ENCODE results near the gene LRRC4. TPM values are rescaled to one million over a fixed set of nuclear protein-coding genes. Genes with fewer than 3 reads are reported as not detected.
A peak's percentile ranks its signal among the peaks of the same experiment; 100 is the strongest.

The LRRC4 gene
- total and polyA plus RNA-seq, 8 donors = 0.45 to 61.8 (median 1.1) TPM; not detected in 1

- H3K4me3 ChIP-seq = no peak overlapping the region
- H3K4me1 ChIP-seq = peaks cover 9 to 41% (median 30%) of the 10 kb centered on the region in 4 donors
- H3K36me3 ChIP-seq = peaks cover 0 to 13% (median 2%) of the 10 kb centered on the region in 4 donors
- no peaks in the 10 kb centered on the region for H3K9me3 ChIP-seq
- no peak for DNase-seq
- no peaks in the 10 kb centered on the region for H3K27me3 ChIP-seq
- intact Hi-C loops (cut with DNase I; ENCODE audit: low total_unique reads) = no loop called here
- WGBS, 5 donors = 56 to 83% (median 75%) methylated on average over 6 of the region's 6 CpGs
- H3K27ac ChIP-seq = no peak overlapping the region
- TF ChIP-seq POLR2A (IDR thresholded peaks at IDR 0.05) (no peak), CTCF (IDR thresholded peaks at IDR 0.05) (no peak), EP300 (IDR thresholded peaks at IDR 0.05) (no peak), POLR2AphosphoS5 (IDR thresholded peaks at IDR 0.05) (no peak)
These were observed 26.6 kb downstream of the LRRC4 start for GRCh38 chr7:128004623-128005022.

- TF ChIP-seq POLR2AphosphoS5 (IDR thresholded peaks at IDR 0.05) (no peak), CTCF (IDR thresholded peaks at IDR 0.05) (no peak)
- Histone ChIP-seq H3K9me3 (no peaks in the 10 kb centered on the region), H3K27ac (no peak overlapping the region), H3K36me3 (peaks cover 0 to 14% (median 2%) of the 10 kb centered on the region in 4 donors), H3K27me3 (no peaks in the 10 kb centered on the region), H3K4me1 (peaks cover 9 to 39% (median 30%) of the 10 kb centered on the region in 4 donors), H3K4me3 (no peak overlapping the region)
- intact Hi-C loops (cut with DNase I; ENCODE audit: low total_unique reads) = no loop called here
- no peak for DNase-seq
- WGBS, 5 donors = 52 to 75% (median 67%) methylated on average over 2 of the region's 2 CpGs
These were observed 27.4 kb downstream of the LRRC4 start for GRCh38 chr7:128003787-128004186.

GRCh38 chr7:128003167-128003566, 28.1 kb downstream of the LRRC4 start:
- intact Hi-C loops (cut with DNase I; ENCODE audit: low total_unique reads) = no loop called here
- Histone ChIP-seq H3K4me3 (no peak overlapping the region), H3K27ac (no peak overlapping the region), H3K36me3 (peaks cover 0 to 18% (median 2%) of the 10 kb centered on the region in 4 donors), H3K9me3 (no peaks in the 10 kb centered on the region), H3K27me3 (no peaks in the 10 kb centered on the region), H3K4me1 (peaks cover 9 to 44% (median 30%) of the 10 kb centered on the region in 4 donors)
- no peak for DNase-seq
- TF ChIP-seq CTCF (IDR thresholded peaks at IDR 0.05) (no peak), EP300 (IDR thresholded peaks at IDR 0.05) (no peak), POLR2AphosphoS5 (IDR thresholded peaks at IDR 0.05) (no peak), POLR2A (IDR thresholded peaks at IDR 0.05) (no peak)
- WGBS, 5 donors = 81 to 91% (median 91%) methylated on average over 3 of the region's 3 CpGs

GRCh38 chr7:128000854-128001265, 30.4 kb downstream of the LRRC4 start:
- WGBS, 5 donors = 67 to 77% (median 68%) methylated on average over 6 of the region's 6 CpGs
- Histone ChIP-seq H3K27ac (peak overlapping the region in 1 of 5 donors; percentile 15), H3K9me3 (no peaks in the 10 kb centered on the region), H3K4me3 (no peak overlapping the region), H3K4me1 (peaks cover 9 to 66% (median 31%) of the 10 kb centered on the region in 4 donors), H3K36me3 (peaks cover 0 to 11% (median 0%) of the 10 kb centered on the region in 4 donors), H3K27me3 (no peaks in the 10 kb centered on the region)
- no peak for TF ChIP-seq CTCF (IDR thresholded peaks at IDR 0.05)
- no peak for TF ChIP-seq POLR2A (IDR thresholded peaks at IDR 0.05)
- TF ChIP-seq EP300 (IDR thresholded peaks at IDR 0.05) = no peak
- TF ChIP-seq POLR2AphosphoS5 (IDR thresholded peaks at IDR 0.05) = no peak
- DNase-seq = no peak
- intact Hi-C loops (cut with DNase I; ENCODE audit: low total_unique reads) = no loop called here

Data from stomach (tissue), 9 donors.